GM11168 (cell line): ENCODE data around the gene VSTM4.

Experiments
- in situ Hi-C: fragments of 300-500 bp; cut with MboI; formaldehyde crosslinking; loops from one replicate; pipeline ENCODE4 v1.12.0; 2022; ENCODE audit warnings: low sequenced_read_pairs; ENCODE audit not compliant: unreplicated experiment

The VSTM4 gene

GRCh38 chr10:49115015-49115795, at the start of gene VSTM4:
VSTM4 (minus strand) TSS chr10:49115522; CDS start chr10:49115485, 37 bp downstream.
- in situ Hi-C loops, result no loop called here

GRCh38 chr10:49164559-49165188, 49.4 kb upstream of the VSTM4 start:
- in situ Hi-C loops, result no loop called here

GRCh38 chr10:49163741-49164140, 48.4 kb upstream of the VSTM4 start:
- in situ Hi-C loops, result no loop called here

- in situ Hi-C loops, result no loop called here
These were observed 47.5 kb upstream of the VSTM4 start for GRCh38 chr10:49162761-49163310.

- in situ Hi-C loops, result no loop called here
These were observed 46.7 kb upstream of the VSTM4 start for GRCh38 chr10:49162063-49162462.

GRCh38 chr10:49161411-49161997, 46.2 kb upstream of the VSTM4 start:
- in situ Hi-C loops, result no loop called here

- in situ Hi-C loops, result no loop called here
These were observed 45.5 kb upstream of the VSTM4 start for GRCh38 chr10:49160814-49161213.

GRCh38 chr10:49160110-49160509, 44.8 kb upstream of the VSTM4 start:
- in situ Hi-C loops, result no loop called here

GRCh38 chr10:49158915-49159314, 43.6 kb upstream of the VSTM4 start:
- in situ Hi-C loops, result no loop called here

GRCh38 chr10:49158404-49158803, 43.1 kb upstream of the VSTM4 start:
- in situ Hi-C loops, result no loop called here

- in situ Hi-C loops, result no loop called here
These were observed 41.9 kb upstream of the VSTM4 start for GRCh38 chr10:49157229-49157628.

GRCh38 chr10:49154641-49155040, 39.3 kb upstream of the VSTM4 start:
- in situ Hi-C loops, result no loop called here

GRCh38 chr10:49153971-49154370, 38.6 kb upstream of the VSTM4 start:
- in situ Hi-C loops, result no loop called here

- in situ Hi-C loops, result no loop called here
These were observed 37.8 kb upstream of the VSTM4 start for GRCh38 chr10:49153115-49153514.

- in situ Hi-C loops, result no loop called here
These were observed 37.3 kb upstream of the VSTM4 start for GRCh38 chr10:49152663-49153062.

- in situ Hi-C loops, result no loop called here
These were observed 36.7 kb upstream of the VSTM4 start for GRCh38 chr10:49152037-49152436.

GRCh38 chr10:49151481-49151880, 36.2 kb upstream of the VSTM4 start:
- in situ Hi-C loops, result no loop called here

- in situ Hi-C loops, result no loop called here
These were observed 35.7 kb upstream of the VSTM4 start for GRCh38 chr10:49151025-49151445.

- in situ Hi-C loops, result no loop called here
These were observed 35.1 kb upstream of the VSTM4 start for GRCh38 chr10:49150426-49150825.

- in situ Hi-C loops, result no loop called here
These were observed 34.6 kb upstream of the VSTM4 start for GRCh38 chr10:49149881-49150280.

GRCh38 chr10:49144058-49144720, 28.9 kb upstream of the VSTM4 start:
- in situ Hi-C loops, result no loop called here
